Activated CD8-positive, alpha-beta memory T cell treated with anti-CD3 and anti-CD28 coated beads, Interleukin-2, amount 50 U/mL, for 4 hours (primary cell): ENCODE measurements around the gene SPON2.

ENCODE experiments used
- DNase-seq: peaks from one replicate; pipeline ENCODE4 v3.0.0-alpha.2; 2020

The SPON2 gene

DNA sequence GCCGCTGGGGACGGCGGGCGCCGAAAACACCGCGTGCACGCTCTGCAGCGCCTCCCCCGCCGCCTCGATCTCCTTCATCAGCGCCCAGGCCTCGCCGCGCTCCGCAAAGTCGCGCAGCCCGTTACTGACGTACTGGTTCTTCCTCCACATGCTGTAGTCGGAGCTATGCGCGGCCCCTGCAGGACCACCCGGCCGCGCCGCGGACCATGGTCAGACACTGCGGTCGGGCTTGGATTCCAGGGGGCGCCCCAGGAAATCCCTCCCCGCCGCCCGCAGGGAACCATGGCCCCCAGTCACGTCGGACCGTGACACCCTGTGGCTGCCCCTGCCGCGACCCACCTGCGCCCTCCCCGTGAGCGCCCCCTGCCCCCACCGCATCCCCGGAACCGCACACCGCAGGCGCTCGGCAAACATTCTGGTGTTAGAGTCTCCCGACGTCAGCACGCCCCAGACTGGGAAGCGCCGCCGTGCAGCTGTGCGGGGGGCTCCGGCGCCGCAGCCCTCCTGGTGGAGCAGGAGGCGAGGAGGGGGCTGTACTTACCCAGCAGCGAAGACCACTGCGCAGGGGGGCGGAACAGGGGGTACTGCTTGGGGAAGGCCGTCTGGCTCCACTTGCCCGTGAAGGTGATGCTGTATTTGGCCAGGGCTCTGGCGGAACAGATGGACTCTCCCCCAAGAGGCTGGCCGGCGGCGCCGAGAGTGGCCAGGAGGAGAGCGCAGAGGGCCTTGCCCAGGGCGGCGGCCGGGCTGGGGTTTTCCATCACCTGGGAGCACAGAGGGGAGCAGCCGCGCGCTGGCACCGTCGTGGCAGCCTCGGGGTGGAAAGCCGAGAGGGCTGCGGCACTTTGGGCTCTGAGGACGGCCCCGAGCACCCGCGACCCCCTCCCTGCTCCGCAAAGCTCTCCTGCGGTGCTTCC is 814 bp downstream of the SPON2 start:
- peak; percentile 56 for DNase-seq

DNA sequence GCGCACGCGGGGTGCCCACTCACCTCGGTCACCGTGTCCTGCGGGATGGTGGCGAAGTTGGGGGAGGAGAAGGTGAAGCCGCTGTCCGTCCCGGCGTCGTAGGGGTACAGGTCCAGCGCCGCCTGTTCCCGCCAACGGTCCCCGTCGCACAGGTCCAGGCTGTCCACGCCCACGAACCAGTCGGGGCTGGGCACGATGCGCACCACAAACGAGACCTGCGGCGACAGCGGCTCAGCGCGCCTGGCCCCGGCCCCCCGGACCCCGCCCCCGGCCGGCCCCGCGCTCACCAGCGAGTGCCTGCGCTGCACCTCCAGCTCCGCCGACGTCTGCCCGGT is 1.4 kb downstream of the SPON2 start:
- DNase-seq, result no peak

DNA sequence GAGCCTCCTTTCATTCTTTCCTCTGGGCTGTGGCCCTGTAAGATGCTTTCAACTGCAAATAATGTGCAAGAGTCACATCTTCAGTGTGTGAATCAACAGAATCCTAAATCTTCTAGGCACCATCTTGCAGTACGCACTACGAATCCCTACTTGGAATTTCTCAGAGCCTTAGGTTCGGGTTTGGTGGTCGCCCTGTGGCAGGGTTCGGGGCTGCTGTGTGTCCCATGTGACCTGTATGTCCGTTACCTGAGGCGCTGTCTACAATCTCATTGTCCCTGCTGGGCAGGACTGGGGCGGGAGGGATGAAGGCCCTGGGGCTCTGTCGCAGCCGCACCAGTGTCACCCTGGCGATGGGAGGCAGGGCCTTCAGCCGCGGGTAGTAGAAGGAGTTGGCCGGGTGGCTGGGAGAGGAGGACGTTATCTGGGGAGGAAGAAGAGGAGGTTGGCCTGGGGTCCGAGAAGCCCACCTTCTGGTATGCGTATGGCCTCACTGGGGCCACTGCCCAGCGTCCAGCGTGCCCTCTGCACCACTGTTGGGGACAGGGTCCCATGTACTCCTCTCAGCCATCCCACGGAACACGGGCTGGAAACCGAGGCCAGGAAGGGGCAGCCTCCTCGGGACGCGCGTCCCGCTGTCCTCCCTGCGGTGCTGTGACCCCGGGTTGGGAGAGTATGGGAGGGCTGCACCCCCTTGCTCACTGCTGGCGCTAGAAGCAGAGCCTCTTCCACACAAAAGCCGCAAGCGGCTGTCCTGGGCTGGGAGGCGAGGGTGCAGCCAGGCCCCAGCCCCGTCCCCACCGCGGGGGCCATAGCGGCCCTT is 2.0 kb downstream of the SPON2 start:
- DNase-seq, result no peak

DNA sequence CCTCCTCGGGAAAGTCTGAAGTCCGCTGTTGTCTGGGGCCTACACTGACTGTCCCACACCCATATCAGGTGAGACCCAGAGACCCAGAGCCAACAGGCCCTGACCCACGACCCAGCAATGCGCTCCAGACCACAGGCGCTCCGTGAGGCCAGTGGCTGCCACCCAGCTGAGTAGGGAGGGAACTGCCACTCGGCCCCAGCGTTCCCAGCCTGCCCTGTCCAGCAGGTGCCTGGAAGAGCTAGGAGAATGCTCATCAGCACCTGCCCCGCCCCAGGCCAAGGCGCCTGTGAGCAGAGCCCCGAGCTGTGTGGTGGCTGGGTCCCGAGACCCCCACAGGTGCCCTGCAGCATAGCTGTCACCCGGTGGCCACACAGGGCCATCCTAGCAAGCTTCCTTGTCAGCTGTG is 2.7 kb downstream of the SPON2 start:
- DNase-seq, result no peak

DNA sequence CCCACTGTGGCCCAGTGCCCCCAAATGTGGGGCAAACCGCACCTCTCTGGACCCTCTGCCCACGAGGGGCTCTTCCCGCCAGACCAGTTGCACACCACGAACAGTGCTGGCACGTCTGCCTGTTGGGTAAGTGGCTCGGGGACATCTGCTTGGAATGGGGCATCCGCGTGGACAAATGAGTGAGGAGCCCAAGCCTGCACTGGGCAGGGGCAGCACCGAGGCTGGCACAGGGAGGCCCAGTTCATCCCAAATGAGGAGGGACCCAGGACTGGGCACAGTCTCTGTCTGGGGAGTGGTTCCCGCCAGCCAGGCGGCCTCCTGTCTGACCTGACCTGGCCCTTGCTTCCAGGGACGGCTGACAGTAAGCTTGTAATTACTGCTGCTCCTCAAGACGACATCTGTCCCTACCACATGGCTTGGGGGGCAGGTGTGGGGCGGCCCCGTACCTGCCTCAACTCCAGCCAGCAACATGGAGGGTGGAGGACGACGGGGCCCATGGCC is 3.2 kb downstream of the SPON2 start:
- DNase-seq, result no peak

DNA sequence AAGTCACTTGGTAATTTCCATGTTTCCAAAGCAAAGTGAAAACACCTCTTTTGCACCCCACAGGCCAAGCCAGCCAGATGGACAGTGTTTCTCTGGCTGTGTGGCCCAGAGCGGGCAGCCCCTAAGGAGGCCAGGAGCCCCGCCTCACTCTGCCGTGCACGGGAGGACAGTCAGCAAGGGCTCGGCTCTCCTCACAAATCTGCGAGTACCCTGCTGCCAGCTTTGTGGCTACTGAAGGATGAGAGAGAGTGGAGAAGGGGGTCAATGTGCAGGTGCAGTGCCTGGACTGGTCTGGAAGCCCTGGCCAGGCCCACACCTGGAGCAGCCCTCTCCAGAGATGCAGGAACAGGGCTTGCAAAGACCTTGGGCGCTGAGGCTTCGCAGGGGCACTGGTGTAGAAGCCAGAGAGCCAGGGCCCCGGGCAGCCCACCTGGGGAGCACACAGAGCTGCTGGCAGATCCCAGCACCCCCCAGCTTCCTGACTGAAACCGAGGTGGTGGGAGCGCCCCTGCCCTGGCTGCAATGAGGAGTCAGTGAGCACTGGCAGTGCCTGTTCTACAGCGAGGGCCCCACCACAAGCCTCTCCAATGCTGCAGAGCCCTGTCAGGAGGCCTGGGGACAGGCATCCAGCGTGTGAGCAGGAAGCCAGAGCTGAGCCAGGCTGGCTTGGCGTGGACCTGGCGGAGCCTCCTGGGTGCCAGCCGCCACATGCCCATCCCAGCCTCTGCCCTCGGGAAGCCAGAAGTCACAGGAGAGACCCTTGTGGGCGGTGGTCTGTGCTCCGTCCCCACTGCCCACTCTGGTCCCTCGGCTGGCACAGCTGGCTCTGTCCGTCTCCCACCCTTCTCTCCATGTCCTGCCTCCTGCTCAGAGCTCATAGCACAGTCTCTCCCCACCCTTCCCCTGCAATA is 3.9 kb downstream of the SPON2 start:
- DNase-seq, result no peak

DNA sequence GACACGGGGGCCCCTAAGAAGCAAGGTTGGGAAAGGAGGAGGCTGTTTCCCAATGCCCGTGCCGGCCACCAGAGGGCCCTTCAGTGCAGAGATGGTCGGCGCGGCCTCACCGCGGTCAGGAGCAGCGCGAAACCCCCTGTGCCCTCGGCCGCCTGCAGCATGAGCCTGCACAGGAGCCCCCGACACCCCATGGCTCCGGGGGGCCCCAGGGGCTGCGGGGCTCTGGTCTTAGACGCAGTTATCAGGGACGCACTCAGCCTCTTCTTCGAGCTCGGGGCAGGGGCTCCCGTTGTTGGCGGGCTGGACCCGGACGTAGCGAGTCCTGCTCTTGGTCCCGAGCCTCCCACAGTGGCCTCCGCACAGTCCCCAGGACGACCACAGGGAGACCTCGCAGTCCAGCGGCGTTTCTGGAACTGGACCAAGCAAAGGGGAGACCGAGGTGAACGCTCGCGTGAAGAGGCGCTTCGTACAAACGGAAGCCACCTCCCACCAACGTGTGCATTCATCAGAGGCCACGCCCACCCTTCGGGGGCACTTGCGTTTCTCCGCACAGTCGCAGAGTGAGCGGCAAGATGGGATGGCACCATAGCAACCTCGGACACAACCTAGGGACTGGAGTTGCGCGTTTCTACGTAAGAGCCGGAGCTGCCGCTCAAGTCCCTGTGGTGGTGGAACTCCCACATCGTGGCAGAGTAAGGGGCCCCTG is 5.0 kb downstream of the SPON2 start:
- peak; percentile 88 for DNase-seq

DNA sequence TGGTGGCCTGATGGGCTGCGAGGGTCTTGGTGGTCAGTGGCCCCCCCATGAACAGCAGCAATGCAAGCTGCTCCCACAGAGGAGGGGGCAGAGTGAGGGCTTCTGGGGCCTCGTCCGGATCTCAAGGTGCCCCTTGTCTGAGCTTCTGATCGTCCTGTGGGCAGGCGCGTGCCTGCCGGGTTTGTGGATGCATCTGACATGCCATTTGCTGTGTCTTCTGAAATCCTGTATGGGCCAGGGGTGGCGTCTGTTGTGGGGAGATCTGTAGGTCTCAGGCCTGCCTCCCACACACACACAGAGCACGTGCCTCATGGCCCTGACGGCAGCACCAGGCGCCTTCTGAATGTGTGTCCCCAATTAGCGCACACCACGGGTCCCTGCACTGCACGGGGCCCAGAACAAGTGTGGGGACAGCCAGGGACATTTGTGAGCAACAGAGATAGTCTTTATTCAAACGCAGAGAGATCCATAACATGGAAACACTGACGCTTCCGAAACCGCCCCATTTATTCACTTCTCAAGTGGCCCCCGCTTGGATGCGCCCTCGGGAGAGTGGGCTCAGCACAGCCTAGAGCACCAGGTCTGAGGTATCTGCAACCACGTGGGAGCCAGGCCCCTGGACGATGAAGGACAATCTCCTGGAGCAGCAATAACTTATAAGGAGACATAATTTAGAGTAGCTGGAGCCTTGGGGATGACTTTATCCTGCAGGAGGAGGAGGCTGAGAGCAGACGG is 5.7 kb downstream of the SPON2 start:
- DNase-seq, result no peak

DNA sequence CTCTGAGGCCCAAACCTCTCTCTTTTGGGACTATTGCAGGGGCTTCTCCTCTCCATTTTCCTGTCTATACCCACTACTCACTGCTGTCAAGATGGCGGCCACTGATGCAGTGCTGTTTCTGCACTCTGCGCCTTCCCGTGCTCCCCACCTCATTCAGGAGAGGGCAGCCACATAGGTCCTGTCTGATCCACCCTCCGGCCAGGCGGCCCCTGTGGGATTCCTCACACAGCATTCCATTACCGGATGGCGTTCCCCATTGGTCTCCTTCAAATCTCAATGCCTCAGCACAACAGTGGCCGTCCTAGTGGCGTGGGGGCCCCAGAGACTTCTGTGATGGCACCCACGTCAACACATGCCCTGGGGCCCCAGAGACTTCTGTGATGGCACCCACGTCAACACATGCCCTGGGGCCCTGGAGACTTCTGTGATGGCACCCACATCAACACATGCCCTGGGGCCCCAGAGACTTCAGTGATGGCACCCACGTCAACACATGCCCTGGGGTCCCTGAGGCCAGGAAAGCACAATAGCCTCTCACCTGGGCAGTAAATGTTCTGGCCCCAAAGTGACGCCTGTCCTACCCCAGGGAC is 7.3 kb downstream of the SPON2 start:
- no peak for DNase-seq

DNA sequence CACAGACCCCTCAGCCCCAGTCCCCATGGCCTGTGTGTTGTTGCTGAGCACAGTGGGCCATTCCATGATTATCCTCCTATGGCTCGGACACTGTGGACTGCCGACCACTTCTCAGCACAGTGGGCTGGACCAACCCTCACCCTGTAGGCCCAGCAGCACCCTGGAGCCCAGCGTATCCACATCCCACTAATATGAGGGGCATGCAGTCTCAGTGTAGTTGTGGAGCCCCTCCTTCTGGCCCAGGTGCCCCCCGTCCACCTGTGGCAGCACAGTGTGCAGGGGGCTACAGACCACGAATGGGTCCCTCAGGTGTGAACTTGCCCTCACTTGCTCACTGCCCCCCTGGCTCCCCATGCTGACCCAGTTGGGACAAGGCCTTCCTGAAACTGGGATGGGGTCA is 7.9 kb downstream of the SPON2 start:
- DNase-seq, result no peak

DNA sequence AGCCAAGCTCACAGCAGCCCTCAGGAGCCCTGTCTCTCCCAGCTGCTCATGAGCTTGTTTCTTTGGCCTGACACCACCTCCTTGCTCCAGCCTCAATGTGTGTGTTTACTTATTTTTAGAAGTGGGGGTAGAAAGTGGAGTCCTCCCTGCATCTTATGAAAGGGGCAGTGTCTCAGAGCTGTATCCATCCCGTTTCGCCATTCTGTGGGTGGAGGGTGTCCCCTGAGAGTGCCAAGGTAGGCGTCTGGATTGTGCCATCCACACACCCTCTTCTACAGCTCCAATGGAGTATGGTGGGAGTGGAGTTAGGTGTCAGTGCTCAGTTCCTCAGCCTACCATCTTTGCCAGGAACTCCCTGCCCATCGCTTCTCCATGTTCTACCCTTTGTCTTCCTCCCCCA is 8.3 kb downstream of the SPON2 start:
- DNase-seq, result no peak

DNA sequence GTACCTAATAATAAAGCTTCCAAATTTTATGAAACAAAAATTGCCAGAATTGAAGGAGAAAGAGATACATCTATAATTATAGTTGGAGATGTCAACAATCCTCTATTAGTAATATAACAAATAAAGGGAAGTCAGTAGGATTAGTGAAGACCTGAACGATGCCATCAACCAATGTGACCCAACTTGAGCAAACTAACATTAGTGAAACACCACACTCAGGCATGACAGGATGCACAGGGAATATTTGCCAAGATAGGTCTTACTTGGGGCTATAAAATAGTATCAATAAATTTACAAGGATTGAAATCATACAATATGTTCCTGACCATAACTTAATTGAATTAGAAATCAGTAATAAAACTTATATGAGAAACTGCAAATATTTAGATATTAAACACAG is 12.0 kb downstream of the SPON2 start:
- no peak for DNase-seq

DNA sequence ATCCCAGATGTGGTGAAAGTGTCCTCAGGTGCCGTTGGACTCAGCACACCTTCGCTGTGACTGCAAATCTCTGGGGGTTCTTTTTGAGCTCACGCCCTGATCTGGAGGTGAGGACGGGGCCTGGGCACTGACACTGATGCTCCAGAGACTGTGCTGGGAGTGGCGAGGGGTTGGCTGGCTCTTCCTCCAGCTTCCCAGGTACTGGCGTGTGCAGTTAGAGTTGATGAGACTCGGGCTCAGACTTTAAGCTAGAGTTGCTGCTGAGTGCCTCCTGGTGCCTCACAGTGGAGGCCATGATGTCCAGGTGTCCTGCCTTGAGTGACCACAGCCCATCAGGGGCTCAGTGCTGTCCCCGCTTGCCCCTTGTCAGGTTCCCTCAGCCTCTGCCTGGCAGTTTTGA is 16.3 kb downstream of the SPON2 start:
- DNase-seq, result no peak

DNA sequence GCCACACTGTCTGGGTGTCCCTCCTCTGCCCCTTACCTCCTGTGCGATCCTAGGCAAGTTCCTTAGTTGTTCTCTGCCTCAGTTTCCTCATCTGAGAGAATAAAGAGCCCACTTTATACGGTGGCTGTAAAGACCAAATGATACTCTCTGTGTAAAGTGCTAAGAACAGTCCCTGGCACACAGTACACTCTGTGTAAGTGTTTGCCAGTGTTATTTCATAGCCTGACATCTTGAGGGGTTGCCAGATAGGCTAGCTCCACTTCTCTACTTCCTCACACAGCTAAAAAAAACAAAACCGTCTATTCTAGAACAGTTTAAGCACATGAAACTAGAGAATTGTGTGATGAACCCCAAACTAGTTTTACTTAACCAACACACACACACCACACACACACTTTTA is 17.1 kb downstream of the SPON2 start:
- no peak for DNase-seq

DNA sequence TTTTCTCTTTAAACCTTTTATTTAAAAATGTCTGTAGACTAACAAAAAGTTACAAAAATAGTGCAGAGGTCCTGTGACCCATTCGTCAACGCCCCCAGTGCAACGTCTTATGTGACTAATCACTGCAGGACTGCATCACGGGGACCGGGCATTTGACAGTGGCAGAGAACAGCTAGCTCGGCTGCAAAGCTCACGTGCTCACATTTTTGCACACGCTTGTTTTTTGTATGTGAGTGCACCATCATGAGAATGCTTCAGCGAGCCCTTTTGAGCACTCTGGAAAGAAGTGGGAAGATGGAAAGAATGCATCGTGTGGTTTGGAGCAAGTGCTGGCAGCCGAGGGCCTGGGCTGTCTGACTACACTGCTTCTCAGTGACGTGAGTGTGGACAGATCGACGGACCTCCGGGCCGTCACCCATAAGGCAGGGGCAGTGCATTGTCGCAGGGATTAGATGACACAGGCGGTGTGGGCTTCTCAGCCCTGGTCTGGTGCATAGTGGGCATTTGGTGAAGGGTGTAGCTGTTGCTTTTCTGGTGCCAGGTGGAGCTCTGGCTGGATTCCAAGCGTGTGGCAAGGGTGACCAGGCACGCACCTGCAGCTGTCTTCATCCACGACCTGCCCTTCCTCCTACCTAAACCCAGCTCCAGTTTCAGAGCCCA is 17.7 kb downstream of the SPON2 start:
- DNase-seq, result no peak

DNA sequence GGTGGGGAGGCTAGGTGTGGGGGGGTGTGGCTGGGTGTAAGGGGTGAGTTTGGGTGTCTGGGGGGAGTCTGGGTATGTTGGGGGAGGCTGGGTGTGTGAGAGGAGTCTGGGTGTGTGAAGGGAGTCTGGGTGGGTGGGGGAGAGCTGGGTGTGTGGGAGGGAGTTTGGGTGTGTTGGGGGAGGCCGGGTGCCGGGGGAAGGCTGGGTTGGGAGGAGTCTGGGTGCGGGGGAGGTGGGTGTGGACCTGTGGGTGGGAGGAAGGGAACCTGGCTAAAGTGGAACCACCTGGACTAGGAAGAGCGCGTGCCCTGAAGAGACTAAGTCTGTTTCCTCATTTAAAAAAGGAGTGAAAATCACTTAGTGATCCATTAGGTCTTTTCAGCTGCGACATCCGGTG is 18.3 kb downstream of the SPON2 start:
- DNase-seq, result no peak

DNA sequence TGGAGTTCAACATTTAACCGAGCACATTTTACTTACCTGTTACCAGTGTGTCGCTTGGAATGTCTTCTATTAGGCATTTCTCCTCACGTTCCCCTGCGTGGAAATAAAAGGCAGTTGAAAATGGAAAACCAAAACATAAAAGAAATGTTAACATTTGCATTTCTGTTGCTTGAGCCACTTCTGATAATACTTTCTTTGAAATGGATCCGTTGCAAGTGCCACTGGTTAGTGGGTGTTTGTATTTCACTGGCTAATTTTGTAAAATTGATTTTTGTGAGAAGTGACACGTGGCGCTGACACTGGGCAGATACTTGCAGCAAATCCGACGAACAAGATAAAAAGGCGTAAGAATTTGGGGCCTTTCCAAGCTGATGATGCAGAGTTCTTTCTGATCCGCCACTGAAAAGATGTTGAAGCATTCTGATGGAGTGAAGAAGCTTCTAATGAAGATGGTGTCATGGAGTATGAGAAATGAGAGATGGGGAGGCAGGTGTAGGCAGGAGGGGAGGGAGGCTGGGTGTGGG is 18.8 kb downstream of the SPON2 start:
- DNase-seq, result no peak

DNA sequence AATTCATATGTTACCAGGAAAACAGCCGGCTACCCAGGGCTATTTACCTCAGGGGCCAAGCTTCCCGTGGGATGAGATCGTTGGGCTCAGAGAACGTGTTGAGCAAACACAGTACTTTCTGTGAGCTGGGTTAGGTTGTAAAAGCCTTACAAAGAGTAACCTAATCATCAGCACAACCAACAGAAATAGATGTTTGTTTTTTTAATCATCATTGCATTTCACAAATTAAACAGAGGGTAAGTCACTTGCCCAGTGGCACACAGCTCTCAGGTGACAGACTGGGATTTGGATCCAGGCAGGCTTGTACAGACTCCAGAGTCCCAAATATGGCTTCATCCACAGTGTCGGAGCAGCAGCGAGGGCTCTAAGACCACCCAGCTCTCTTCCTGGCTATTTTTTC is 20.1 kb downstream of the SPON2 start:
- DNase-seq, result no peak

DNA sequence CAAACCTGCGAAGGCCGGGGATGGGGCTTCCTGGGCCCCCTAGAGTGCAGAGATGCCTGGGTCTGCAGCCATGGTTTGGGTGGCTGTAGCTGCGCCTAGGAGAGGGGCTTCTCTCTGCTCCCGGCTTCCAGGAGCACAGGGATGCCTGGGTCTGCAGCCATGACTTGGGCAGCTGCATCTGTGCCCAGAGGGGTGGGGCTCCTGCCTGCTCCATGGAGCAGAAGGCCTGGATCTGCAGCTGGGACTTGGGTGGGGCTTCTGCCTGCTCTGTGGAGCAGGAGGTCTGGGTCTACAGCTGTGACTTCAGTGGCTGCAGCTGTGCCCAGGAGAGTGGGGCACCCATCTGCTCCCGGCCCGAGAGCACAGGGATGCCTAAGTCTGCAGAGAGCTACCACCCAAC is 20.8 kb downstream of the SPON2 start:
- no peak for DNase-seq

DNA sequence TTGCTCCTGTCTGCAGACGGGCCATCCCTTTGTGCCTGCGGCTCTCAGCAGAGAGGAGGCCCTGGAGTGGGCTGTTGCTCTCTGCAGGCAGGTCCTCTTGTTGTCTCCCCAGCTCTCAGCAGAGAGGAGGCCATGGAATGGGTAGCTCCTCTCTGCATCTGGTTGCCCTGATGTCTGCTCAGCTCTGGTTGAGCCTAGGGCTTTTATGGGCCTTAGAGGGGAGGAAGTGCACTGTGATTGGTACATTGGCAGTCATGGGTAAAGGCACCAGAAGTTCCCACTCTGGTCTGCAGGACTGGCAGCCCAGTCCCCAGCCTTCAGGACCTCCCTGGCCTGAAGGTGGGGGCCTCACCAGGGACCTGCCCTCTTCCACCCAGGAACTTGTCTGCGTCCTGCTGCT is 21.5 kb downstream of the SPON2 start:
- no peak for DNase-seq
